Testis (tissue), 2 donors: Measurements from ENCODE around the gene ZNF799.

ENCODE experiments used
- CTCF ChIP-seq, 3 experiments: fragments of 450-650 bp in 2 of 3; fragments of 200-600 bp in 1 of 3; sonication (generic) in 1 of 3; IDR thresholded peaks; one replicate each; pipeline ENCODE4 v1.5.1; 2016 to 2019; ENCODE audit warnings: antibody characterized with exemption in 3 of 3, mild to moderate bottlenecking in 2 of 3, moderate library complexity in 1 of 3
- POLR2A ChIP-seq: fragments of 450-650 bp; IDR thresholded peaks from one replicate; pipeline ENCODE4 v1.6.1; 2017; ENCODE audit warnings: antibody characterized with exemption, mild to moderate bottlenecking, moderate library complexity

DNA sequence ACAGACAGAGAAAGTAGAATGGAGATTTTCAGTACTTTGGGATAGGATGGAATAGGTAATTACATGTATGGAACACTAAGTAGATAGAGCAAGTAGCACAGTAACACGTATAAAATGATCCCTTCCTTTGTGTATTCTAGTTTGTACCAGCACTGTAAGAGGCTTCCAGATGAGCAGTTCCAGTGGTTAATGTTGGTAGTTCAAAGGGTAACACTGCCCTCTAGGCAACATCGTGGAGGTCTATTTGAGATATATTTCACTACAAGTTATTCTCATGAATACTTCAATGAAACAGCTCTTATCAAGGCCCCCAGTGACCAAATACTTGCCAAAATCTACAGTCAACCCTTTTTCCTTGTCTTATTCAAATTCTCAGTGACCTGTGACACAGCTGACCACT lies 54.2 kb downstream of the ZNF799 start:
- TF ChIP-seq CTCF (IDR thresholded peaks at IDR 0.05) (no peak), POLR2A (no peak)
